Left renal cortex interstitium (tissue), 4 donors: ENCODE results near the gene CPA5. TPM values are rescaled to one million over a fixed set of nuclear protein-coding genes. Genes with fewer than 3 reads are reported as not detected.

Experiments used
- DNase-seq, 4 donors: peaks; one replicate each; pipeline ENCODE4 v3.0.0-alpha.2; 2013; ENCODE audit warnings: low read depth in 4 of 4, low spot score in 2 of 4, missing footprints in 1 of 4
- polyA plus RNA-seq, 4 donors: library from polyadenylated mRNA; unstranded; fragments of 120-200 nt; gene quantifications; one replicate each; pipeline ENCODE4 v1.2.1, GENCODE V29; 2013; ENCODE audit not compliant: insufficient read length in 4 of 4

The CPA5 gene
- polyA plus RNA-seq, 4 donors, result 0.08 to 0.14 (median 0.10) TPM; not detected in 1

DNA sequence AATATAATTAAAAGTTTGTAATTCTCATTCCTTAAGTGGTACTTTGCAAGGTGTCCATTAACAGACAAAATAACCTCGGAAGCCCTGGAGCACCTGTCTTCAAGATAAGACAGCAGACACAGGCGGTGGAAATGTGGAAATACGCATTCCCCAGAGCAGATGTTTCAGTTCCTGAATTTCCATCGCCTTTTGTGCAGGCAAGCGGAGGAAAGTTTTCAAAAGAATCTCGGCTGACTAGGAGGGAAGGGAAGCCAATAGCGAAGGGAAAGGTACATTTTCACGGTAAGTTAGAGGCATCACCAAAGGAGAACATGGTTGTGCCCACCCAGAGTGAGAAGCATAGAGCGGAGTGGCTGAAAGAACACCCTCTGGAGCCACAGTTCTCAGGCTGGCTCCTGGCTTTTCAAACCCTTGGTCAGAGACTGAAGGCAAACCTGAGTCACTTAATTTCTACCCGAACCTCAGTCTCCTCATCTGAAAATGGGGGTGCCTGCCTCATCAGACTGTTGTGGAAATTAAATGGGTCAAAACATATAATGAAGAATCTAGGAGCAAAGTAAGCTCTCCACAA, 49.3 kb downstream of the CPA5 start:
- DNase-seq, result no peak

DNA sequence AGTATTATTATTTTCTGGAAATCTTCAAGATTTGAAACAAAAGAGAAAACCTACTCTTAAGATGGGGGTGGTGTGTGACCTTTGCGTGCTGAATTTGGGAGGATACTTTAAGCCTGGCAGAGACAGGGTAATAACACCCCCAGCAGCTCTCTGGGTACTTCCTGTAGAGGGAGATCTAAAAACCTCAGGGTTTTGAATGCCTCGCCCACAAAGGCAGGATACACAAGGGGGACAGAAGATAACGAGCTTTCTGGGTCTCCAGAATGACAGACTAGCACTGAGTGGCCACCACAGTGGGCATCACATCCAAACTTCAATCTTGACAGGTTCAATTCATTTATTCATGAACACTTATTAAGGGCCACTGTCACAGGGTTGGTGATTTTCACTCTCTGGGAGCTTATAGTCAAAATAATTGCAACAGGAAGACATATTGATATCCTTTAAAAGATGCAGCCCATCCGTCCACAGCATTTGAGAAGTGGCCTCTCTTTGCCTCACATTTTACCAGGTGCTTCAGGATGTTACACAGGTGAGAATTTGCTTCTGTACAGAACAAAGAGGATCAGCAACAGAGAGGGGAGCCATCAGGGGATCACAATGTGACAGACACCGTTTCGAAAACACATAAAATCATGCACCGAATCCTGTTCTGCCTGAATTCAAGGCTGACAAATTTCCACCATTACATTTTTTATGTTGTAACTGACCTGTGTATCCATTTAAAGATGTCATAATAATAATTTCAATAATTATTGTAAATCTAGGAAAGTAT, 50.0 kb downstream of the CPA5 start:
- no peak for DNase-seq

DNA sequence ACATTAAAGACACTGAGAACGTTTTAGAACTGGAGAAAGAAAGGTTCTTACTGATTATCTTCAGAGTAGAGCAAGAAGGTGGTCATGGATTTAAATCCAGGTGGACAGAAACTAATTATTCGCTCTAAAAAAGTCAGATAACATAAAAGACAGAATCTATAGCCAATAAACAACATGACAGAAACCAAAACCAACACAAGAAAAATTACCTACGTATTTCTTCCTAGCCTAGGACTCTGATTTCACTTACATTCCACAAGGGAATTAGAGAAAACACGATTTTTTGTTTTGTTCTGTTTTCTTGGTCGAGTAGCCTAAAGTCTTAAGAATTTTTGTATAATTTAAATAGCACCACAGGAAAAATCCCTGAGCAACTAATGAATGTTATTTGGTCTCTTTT, 50.8 kb downstream of the CPA5 start:
- no peak for DNase-seq

DNA sequence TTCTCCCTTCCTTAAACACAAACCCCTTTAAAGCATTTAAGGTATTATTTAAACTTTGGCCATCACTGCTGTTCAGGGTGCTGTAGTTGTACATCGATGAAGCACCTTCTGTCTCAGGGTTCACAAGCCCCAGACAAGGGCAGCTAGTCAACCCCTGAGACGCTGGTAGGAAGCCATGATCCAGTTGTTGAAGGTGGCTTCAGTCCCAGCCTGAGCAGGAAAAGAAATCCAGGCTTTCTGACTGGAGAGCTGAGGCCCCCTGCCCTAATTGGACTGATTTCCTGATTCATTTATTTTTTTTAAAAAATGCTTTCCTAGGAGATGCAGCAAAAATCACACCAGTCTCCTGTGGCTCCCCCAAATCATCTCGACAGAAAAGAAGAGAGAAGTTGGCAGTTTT, 51.5 kb downstream of the CPA5 start:
- DNase-seq, result no peak

DNA sequence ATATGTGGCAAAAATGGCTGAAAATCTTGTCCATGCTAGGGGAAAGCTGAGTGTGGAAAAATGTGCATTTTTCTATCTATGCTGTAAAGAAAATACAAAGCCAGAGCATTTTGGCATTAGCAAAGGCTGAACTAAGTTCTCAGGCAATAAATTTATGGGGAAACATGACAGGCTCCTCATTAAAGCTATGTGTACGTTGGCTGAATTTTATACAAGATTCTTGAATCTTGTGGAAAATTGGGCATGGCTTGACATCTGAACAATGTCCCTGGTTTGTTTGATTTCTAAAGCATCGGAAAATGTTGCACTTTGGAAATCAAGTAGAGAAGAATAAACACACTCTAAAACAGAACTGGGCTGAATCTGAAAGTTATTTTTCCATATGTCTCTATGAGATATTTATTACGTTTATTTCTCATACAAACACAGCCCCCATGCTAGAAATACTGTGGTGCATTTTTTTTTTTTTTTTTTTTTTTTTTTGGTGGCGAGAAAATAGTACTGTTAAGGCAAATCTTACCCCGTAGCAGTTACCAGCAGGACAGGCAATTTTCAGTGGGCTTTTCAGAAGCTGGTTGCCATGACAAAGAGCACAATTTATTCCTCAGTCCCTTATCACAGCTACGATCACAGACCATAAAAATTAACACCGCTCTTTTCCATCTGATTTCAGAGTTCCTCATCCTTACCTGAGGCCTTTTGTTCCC, 52.6 kb downstream of the CPA5 start:
- peak in 1 of 4 donors; percentile 71 for DNase-seq

DNA sequence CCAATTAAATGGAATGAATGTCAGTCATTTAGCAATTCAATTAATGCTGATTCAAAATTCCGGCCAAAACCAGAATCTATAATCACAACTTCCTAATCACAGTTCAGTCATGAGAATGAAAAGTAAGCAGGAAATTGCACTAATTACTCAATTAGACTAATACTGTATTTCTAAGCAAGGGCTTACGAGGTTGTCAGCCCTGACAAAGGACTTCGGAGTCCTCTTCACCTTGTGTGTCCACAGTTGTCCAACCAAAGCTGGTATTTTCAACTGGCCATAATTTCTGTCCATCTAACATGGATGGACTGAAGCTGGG, 53.1 kb downstream of the CPA5 start:
- no peak for DNase-seq

DNA sequence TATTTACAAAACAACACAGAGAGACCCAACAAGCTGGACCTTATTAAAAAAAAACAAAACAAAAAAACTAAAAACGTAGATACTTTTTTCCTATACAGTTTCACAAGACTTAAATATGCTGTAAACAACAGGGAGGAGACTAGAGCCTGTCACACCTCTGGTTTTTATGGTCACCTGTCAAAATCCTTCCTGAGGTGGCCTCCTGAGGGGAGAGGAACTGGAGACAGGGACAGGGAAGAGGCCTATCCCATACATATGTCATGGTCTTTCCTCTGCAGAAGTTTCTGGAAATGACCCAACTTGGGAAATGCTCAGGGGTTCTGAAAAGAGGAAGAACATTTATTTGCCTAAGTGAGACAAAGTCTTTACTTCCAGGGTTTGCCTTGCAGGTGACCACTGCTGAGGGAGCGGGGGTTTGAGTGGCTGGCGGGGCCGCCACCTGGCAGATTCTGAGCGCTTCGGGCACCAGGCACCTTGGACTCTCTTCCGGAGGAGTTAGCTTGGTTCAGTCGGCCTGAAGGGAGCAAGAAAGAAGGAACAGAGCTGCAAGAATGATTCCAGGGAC, 54.0 kb downstream of the CPA5 start:
- DNase-seq, result no peak

DNA sequence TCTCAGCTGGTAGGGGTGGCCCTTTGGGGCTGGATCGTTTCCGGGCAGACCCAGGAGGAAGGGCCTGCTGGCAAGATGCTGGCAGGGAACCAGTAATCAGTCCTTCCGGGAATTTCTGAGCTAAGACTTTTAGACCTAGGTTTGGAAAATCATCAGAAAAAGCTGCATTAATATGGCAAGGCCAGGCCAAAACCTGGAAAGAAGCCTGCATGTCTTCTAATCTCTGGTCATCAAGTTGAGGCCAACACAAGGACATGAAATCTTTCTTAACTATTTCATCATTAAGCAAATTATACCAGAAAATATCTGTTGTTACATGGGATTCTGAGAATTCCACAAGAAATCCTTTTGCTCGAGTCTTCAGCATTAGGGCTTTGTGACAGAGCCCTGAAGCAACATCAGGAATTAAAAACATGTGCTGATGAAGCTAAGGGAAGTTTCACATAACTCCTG, 55.5 kb downstream of the CPA5 start:
- DNase-seq, result no peak

DNA sequence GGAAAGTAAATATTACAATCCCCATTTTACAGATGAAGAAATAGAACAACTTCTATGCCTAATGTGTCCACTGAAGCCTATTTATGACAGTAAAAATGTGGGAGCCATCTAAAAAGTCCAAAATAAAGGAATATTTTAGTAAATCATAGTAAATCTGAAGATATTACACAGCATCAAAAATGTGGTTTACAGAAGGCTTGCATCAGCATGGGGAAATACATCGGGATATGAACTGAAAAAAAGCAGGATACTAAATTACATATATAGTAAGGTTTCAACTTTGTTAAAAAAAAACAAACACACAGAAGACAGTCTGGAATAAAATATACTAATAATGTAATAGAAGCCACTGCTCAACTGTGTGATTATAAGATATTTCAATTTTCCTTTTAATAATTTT, 56.5 kb downstream of the CPA5 start:
- no peak for DNase-seq

DNA sequence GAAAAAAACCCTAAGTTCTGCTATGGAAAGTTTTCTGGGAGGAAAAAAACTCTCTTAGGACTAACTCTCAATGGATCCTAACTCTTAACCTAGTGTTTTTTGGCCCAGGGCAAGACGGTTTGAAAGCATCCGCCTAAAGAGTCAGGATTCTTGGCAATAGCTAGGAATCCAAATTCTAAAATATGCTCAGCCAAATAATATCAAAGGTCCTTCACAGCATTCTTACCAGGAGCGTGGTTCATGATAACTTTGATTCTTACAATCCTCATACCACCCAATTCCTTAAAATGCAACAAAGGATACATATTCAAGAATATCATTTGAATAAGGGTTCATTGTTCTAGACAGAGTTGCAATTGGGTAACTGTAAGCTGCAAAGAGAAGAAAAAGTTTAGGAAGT, 57.0 kb downstream of the CPA5 start:
- no peak for DNase-seq

DNA sequence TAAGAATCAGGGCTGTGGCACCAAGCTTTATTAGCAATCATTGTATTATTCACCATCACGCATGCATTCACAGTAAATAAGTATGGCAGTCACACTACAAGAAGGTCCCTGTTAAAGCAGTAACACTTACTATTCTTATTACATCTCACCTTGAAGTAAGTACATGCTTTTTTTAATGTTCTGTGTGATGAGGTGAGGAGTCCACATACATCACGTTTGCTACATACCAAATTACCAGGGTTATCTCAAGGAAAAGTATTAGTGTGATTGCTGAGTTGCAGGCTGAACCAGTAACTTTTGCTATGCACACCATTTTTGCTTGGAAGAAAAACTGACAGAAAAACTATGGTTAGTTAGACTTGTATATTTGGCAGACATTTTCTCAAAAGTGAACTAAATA, 60.4 kb downstream of the CPA5 start:
- DNase-seq, result no peak

DNA sequence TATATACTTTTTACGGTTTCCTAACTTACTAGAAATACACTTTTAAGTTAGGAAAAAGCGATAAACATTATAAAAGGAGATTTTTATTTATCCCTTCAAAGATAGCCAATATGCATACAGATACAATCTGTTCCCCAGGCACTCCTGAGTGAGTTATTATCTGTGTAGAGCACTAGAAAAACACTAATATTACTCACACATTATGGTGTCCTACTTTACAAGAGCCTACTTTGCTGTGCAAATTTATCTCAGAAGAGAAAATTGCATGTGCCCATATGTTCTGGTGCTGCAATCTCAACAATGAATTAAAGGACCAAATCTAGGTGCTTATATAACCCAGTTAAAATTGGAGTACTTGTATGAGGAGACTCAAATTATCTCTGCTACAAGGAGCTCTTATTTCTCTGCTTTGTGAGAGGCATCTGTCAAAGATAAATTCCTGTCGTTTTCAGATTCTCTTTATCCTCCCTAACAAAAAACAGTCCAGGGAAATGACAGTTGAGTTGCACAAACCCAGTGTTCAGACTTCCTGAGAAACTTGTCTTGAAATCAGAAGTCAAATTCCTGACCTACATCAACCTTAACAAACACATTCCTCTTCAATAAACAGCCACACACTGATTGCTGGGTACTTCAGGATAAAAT, 64.6 kb downstream of the CPA5 start:
- DNase-seq, result no peak

DNA sequence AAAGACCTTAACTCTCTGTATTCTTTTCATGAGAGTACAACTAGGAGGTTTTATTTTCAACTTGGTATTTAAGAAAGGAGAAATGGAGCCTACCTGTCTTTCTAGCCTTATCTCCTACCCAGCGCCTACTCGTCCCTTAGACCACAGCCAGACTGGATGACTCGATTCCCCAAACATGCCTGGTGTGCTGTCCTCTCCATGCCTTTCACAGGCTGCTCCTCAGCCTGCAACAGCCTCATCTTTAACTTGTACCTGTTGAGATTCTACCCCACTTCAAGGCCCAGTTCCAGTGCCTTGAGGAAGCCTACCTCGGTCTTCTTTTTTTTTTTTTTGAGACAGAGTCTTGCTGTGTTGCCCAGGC, 65.1 kb downstream of the CPA5 start:
- DNase-seq, result no peak

DNA sequence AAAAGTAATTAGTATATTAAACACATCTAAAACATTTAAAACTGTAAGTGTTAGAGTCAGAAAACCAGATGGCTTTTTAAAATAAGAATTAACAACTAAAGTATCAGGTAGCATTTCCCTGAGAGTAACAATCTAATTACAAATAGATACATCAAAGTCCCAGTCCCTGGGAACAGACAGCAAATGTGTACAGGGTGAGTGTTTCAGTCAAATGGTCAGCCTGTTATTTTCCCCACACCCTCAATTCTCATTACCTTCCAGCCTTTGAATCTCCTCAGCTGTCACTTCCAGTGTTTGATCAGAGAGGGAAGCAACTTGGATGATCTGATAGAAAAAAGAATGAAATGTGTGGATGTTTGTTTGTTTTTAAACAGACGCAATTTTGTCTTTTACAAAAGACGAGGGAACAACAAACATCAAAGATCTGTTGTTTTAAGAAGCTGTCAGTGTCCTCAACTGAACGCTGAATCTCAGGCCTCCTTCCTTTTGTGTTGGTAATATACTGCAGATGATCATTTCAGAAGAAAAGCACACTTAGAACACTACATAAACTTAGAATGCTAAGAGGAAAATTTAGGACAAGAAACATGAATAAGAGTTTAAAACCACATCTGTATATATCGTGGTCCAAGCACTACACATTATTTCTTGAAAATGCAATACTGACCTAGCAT, 66.4 kb downstream of the CPA5 start:
- no peak for DNase-seq

DNA sequence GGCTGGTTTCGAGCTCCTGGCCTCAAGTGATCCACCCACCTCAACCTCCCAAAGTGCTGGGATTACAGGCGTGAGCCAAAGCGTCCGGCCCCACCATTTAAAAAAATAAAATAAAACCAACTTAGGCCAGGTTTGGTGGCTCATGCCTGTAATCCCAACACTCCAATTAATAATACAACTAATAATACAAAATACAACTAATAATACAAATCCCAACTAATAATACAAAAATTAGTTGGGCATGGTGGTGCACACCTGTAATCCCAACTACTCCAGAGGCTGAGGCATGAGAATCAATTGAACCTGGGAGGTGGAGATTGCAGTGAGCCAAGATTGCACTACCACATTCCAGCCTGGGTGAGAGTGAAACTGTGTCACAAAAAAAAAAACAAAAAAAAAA, 68.6 kb downstream of the CPA5 start:
- DNase-seq, result no peak

DNA sequence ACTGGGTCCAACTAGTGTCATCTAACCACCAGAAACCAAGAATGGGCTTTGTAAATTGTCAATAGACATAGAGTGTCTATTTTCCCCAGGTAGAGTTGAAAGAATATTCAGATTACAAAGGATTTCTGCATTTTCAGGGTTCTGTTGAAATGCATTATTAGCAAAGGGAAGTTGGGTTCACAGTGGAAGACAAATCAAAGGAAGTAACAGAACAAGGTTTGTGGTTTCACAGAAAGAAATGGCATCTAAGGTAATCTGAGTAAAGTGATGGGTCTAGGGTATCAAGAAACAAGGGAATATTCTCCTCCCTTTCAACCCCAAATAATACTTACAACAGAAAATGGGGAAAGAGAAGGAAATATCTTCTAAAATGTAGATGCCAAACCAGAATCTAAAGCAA, 70.4 kb downstream of the CPA5 start:
- DNase-seq, result no peak

DNA sequence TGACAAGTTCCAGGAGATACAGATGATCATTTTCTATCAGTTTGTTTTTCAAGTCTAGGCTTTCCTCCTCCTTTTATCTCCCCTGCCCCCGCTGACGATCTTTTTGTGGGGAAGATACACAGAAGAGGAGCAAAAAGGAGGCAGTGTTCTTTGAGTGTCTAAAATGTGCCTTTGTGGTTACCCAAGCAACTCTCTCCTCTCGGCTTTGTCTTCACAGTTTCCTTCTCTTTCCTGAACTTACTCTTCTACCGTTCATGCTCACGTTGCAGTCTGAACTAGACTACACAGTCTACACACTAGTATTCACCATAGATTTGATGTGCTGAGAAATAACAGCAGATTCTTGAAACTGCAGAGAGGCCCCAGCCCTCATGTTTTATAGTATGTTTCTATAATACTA, 72.6 kb downstream of the CPA5 start:
- no peak for DNase-seq

DNA sequence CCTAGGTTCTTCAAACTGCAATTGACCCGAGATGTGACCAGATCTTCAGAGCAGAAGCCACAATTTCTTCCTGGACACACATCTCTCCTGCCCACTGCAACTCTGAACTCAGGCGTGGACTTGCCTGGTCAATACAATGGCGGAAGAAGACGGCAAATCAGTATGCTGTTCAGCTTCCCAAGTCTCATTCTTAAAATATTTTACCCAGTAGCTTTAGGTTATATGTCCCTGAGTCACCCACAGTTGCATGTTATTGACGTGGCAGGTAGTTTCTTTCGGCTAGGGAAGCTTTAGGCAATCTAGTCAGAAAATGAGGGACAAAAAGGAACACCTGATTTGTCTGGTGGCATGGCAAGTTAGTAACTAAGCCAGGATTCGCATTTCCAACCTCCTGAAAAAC, 73.7 kb downstream of the CPA5 start:
- no peak for DNase-seq
